ENCODE data around the gene EML6.
A peak's percentile ranks its signal among the peaks of the same experiment; 100 is the strongest.

EML6 gene

DNA sequence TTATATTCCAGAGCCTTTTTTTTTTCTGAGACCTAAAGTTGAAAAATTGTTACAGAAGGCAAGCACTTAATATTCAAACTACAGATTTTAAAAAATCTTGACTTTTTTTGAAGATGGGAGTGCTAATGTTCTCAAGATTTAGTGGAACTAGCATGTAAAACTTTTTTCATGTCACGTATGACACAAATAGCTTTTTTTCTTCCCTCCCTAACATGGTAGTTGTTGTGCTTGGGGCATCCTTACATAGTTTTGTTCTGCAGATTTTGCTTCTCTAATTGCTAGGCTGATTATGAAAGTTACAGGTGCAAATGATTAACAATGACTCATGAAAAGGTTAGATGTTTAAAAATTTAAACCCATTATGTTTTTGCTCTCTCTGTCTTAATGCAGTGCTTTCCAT, 3.0 kb downstream of the EML6 start:
- Histone ChIP-seq H3K4me3 (ENCODE audit: low read depth, low read length) (no peak overlapping the region), H3K27ac (no peak overlapping the region), H3K36me3 (replicated peaks) (no peaks in the 10 kb centered on the region), H3K27me3 (replicated peaks) (peaks cover 4% of the 10 kb centered on the region)
- in situ Hi-C loops (cut with HindIII; ENCODE audit: low pct_ligation_motif_present, low sequenced_read_pairs) = no loop called here
- no peak for DNase-seq
- TF ChIP-seq, protein P1, sequence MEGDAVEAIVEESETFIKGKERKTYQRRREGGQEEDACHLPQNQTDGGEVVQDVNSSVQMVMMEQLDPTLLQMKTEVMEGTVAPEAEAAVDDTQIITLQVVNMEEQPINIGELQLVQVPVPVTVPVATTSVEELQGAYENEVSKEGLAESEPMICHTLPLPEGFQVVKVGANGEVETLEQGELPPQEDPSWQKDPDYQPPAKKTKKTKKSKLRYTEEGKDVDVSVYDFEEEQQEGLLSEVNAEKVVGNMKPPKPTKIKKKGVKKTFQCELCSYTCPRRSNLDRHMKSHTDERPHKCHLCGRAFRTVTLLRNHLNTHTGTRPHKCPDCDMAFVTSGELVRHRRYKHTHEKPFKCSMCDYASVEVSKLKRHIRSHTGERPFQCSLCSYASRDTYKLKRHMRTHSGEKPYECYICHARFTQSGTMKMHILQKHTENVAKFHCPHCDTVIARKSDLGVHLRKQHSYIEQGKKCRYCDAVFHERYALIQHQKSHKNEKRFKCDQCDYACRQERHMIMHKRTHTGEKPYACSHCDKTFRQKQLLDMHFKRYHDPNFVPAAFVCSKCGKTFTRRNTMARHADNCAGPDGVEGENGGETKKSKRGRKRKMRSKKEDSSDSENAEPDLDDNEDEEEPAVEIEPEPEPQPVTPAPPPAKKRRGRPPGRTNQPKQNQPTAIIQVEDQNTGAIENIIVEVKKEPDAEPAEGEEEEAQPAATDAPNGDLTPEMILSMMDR (IDR thresholded peaks at IDR 0.05; ENCODE audit: low read depth, low read length, missing control alignments) = no peak

DNA sequence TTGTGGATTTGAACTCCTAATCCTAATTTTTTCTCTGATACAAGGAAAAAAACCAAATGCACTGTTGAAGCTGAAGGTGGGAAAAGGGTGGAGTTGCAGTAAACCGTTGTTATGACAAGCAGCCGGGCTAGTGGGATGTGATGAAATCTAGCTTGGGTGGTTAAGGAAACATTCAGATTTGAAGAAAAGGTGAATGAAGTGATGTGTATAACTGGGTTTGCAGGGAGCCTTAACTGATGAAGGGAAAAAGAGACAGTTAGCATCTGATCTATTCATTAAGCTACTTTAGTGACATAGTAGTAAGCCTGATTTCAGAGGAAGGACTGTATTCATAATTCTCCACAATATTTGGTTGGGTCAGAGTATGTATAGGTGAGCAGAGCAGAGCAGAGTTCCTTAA, 3.5 kb downstream of the EML6 start:
- TF ChIP-seq, protein P1 (IDR thresholded peaks at IDR 0.05; ENCODE audit: low read depth, low read length, missing control alignments) = no peak
- no peaks in the 10 kb centered on the region for H3K36me3 ChIP-seq (replicated peaks)
- no peak for DNase-seq
- in situ Hi-C loops (cut with HindIII; ENCODE audit: low pct_ligation_motif_present, low sequenced_read_pairs) = no loop called here
- H3K4me3 ChIP-seq (ENCODE audit: low read depth, low read length) = no peak overlapping the region
- H3K27ac ChIP-seq = no peak overlapping the region
- peaks cover 4% of the 10 kb centered on the region for H3K27me3 ChIP-seq (replicated peaks)

DNA sequence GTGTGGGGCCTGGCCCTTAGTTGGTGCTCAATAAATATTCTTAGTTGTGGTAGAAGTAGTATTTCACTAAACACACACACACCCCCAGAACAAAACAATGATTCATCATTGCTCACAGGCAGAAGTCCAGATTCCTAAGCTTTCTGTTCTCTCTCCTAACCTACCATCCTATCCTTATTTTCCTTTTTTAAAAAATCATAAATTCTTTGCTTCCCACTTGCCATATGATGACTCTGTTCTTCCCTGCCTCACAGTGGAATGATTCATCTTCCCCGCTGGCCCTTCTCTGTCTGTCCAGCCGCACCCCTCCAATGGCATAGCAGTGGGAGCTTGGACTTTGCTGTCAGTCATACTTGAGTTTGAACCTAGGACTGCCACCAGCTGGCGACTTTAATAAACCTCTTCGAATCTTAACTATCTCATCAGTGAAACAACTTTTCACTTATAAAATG, 5.2 kb downstream of the EML6 start:
- peak; percentile 88 for DNase-seq
- H3K27me3 ChIP-seq (replicated peaks) = peaks cover 4% of the 10 kb centered on the region
- H3K27ac ChIP-seq = no peak overlapping the region
- TF ChIP-seq, protein P1 (IDR thresholded peaks at IDR 0.05; ENCODE audit: low read depth, low read length, missing control alignments) = peak; percentile 33
- H3K4me3 ChIP-seq (ENCODE audit: low read depth, low read length) = no peak overlapping the region
- H3K36me3 ChIP-seq (replicated peaks) = no peaks in the 10 kb centered on the region
- in situ Hi-C loops (cut with HindIII; ENCODE audit: low pct_ligation_motif_present, low sequenced_read_pairs) = no loop called here

DNA sequence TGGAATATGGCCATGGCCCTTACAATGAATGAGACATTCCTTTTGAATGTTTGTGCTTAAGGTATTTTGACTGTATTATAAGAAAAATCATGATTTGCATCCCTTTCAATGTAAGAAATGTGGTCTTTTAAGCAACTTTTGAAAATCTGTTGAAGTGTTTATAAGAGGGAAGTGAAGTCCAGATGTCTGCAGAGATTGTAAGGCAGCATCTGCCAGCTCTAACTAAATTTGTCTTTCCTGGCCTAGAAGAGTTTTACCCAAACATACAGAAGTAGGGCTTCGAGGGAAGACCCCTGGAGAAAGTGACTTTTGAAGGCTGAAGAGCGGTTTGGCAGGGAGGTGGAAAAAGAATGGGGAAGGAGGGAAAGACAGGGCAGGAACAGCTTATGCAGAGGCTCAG, 12.2 kb downstream of the EML6 start:
- DNase-seq = no peak
- H3K36me3 ChIP-seq (replicated peaks) = no peaks in the 10 kb centered on the region
- no peak overlapping the region for H3K4me3 ChIP-seq (ENCODE audit: low read depth, low read length)
- no peak overlapping the region for H3K27ac ChIP-seq
- H3K27me3 ChIP-seq (replicated peaks) = no peaks in the 10 kb centered on the region
- in situ Hi-C loops (cut with HindIII; ENCODE audit: low pct_ligation_motif_present, low sequenced_read_pairs) = no loop called here
- TF ChIP-seq, protein P1 (IDR thresholded peaks at IDR 0.05; ENCODE audit: low read depth, low read length, missing control alignments) = no peak

DNA sequence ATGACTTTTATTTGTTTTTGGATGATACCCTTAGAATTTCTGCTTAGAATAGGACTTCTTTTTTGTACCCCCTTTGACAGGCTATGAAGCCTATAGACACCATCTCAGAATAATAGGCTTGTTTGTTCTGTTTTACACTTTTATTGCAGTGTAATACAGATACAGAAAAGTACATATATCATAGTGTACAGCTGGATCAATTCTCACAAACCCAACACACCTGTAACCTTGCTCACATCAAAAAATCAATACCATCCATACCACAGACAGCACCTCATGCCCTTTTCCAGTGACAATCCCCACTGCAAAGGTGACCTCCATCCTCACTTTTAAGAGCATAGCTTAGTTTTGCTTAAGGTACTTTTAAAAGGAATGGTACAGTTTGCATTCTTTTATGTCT, 14.8 kb downstream of the EML6 start:
- DNase-seq = no peak
- no peak overlapping the region for H3K4me3 ChIP-seq (ENCODE audit: low read depth, low read length)
- H3K27me3 ChIP-seq (replicated peaks) = no peaks in the 10 kb centered on the region
- no peak overlapping the region for H3K27ac ChIP-seq
- in situ Hi-C loops (cut with HindIII; ENCODE audit: low pct_ligation_motif_present, low sequenced_read_pairs) = no loop called here
- no peaks in the 10 kb centered on the region for H3K36me3 ChIP-seq (replicated peaks)
- TF ChIP-seq, protein P1 (IDR thresholded peaks at IDR 0.05; ENCODE audit: low read depth, low read length, missing control alignments) = no peak

DNA sequence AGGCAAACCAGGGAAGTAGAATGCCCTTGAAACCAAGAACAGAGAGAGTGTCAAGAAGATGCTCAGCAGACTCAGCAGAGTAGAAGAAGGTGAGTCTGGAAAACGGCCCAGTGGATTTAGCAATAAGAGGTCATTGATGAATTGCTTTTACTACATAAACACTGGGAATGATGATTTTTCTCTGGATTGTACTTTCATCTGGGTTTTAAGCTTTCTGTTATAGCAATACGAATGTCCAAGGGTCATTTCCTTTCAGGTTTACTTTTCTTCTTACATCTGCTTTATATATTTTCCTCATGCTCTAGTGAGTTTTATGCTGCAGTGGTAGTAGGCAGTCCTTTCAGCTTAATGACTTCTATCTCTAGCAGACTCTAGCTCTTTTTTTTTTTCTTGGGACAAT, 16.9 kb downstream of the EML6 start:
- Histone ChIP-seq H3K27ac (no peak overlapping the region), H3K36me3 (replicated peaks) (no peaks in the 10 kb centered on the region), H3K4me3 (ENCODE audit: low read depth, low read length) (no peak overlapping the region), H3K27me3 (replicated peaks) (no peaks in the 10 kb centered on the region)
- TF ChIP-seq, protein P1 (IDR thresholded peaks at IDR 0.05; ENCODE audit: low read depth, low read length, missing control alignments) = no peak
- DNase-seq = no peak
- in situ Hi-C loops (cut with HindIII; ENCODE audit: low pct_ligation_motif_present, low sequenced_read_pairs) = no loop called here
